LHCN-M2 (cell line): ENCODE measurements around the gene LCN1. TPM values are rescaled to one million over a fixed set of nuclear protein-coding genes. Genes with fewer than 3 reads are reported as not detected.

Source experiments
- DNase-seq: peaks from one replicate; pipeline ENCODE4 v3.0.0-alpha.2; 2012; ENCODE audit warnings: low read depth
- polyA plus RNA-seq: library from polyadenylated mRNA; unstranded; fragments of >200 nt; gene quantifications from one replicate; pipeline ENCODE4 v1.2.1, GENCODE V29; 2012; ENCODE audit warnings: missing spikeins
- total RNA-seq: library from RNA; depleted of rRNA; stranded (reverse); fragments of >200 nt; gene quantifications from 2 replicates; pipeline ENCODE4 v1.2.3, GENCODE V29; 2014; rRNA removed

LCN1 gene
- total RNA-seq, result not detected in 2 replicates
- polyA plus RNA-seq, result not detected

GRCh38 chr9:135520916-135521607 lies at the start of gene LCN1:
Gene LCN1 (plus strand): TSS chr9:135521440. CDS start chr9:135521498, 58 bp downstream.
- no peak for DNase-seq

GRCh38 chr9:135471791-135472640 lies 49.2 kb upstream of the LCN1 start:
- DNase-seq, result no peak

GRCh38 chr9:135473972-135474543 lies 47.2 kb upstream of the LCN1 start:
- no peak for DNase-seq

GRCh38 chr9:135474915-135475314 lies 46.3 kb upstream of the LCN1 start:
- no peak for DNase-seq

- peak; percentile 67 for DNase-seq
Observed at GRCh38 chr9:135476561-135477355, 44.5 kb upstream of the LCN1 start.

GRCh38 chr9:135478191-135478590 lies 43.0 kb upstream of the LCN1 start:
- no peak for DNase-seq

- DNase-seq, result no peak
Observed at GRCh38 chr9:135478829-135479468, 42.3 kb upstream of the LCN1 start.

GRCh38 chr9:135479469-135480052 lies 41.7 kb upstream of the LCN1 start, which contains the start of gene PPP1R26:
Gene PPP1R26 (plus strand): TSS chr9:135479782. CDS start chr9:135484511, 4,729 bp downstream.
- no peak for DNase-seq

GRCh38 chr9:135480071-135480939 lies 40.9 kb upstream of the LCN1 start:
- peak; percentile 26 for DNase-seq

- DNase-seq, result no peak
Observed at GRCh38 chr9:135480940-135481310, 40.3 kb upstream of the LCN1 start.

GRCh38 chr9:135482015-135482754 lies 39.1 kb upstream of the LCN1 start:
- no peak for DNase-seq

- DNase-seq, result no peak
Observed at GRCh38 chr9:135484460-135485277, 36.6 kb upstream of the LCN1 start.

GRCh38 chr9:135485385-135485784 lies 35.9 kb upstream of the LCN1 start:
- DNase-seq, result no peak

GRCh38 chr9:135485832-135486231 lies 35.4 kb upstream of the LCN1 start:
- DNase-seq, result no peak

GRCh38 chr9:135486267-135487065 lies 34.8 kb upstream of the LCN1 start:
- no peak for DNase-seq

GRCh38 chr9:135487281-135488012 lies 33.8 kb upstream of the LCN1 start:
- DNase-seq, result no peak

GRCh38 chr9:135488013-135488330 lies 33.3 kb upstream of the LCN1 start:
- no peak for DNase-seq
